Naive thymus-derived CD4-positive, alpha-beta T cell (primary cell): ENCODE measurements around the gene LGR4. TPM values are rescaled to one million over a fixed set of nuclear protein-coding genes. Genes with fewer than 3 reads are reported as not detected.

ENCODE experiments used
- ATAC-seq: fragments of 150-1000 bp; cut with Tn5 transposase; 2 replicates; pipeline ENCODE4 v1.10.0; 2021; ENCODE audit warnings: mild to moderate bottlenecking, moderate library complexity
- CTCF ChIA-PET: fragments of 350-600 bp; sonication (Branson Sonifier 250); formaldehyde crosslinking; loops from one replicate; lab custom pipeline; 2021; ENCODE audit warnings: antibody characterized with exemption; lab: Charles Lee
- POLR2A ChIA-PET: fragments of 350-600 bp; sonication (Branson Sonifier 250); formaldehyde crosslinking; loops from one replicate; lab custom pipeline; 2021; ENCODE audit warnings: antibody characterized with exemption, inconsistent platforms; lab: Charles Lee
- DNase-seq, 9 donors: peaks; one replicate each; pipeline versions ENCODE4 v3.0.0 to v3.0.0-alpha.2; 2020 to 2022; ENCODE audit warnings: mixed read lengths in 1 of 9
- H3K27ac ChIP-seq: one replicate; pipeline ENCODE4 v1.7.0; 2013; ENCODE audit warnings: mild to moderate bottlenecking, low read depth, low read length, moderate library complexity
- H3K27me3 ChIP-seq, 2 donors: one replicate each; pipeline ENCODE4 v1.7.0; 2013; ENCODE audit warnings: low read length in 2 of 2, mild to moderate bottlenecking in 2 of 2, moderate library complexity in 2 of 2; ENCODE audit not compliant: control insufficient read depth in 2 of 2, insufficient read depth in 2 of 2
- H3K36me3 ChIP-seq, 3 experiments: 1 replicate in 2 of 3; 2 replicates in 1 of 3; pipeline ENCODE4 v1.7.0; 2013; ENCODE audit warnings: low read length in 3 of 3, mild to moderate bottlenecking in 3 of 3, moderate library complexity in 1 of 3; ENCODE audit not compliant: insufficient read depth in 3 of 3, control insufficient read depth in 2 of 3
- H3K4me1 ChIP-seq, 2 donors: one replicate each; pipeline ENCODE4 v1.7.0; 2013; ENCODE audit warnings: low read length in 2 of 2, mild to moderate bottlenecking in 2 of 2, moderate library complexity in 1 of 2; ENCODE audit not compliant: control insufficient read depth in 2 of 2, insufficient read depth in 2 of 2
- H3K4me3 ChIP-seq: 2 replicates; pipeline ENCODE4 v1.7.0; 2013; ENCODE audit warnings: mild to moderate bottlenecking, low read length
- H3K9me3 ChIP-seq, 3 experiments: 1 replicate in 2 of 3; 2 replicates in 1 of 3; pipeline ENCODE4 v1.7.0; 2013; ENCODE audit warnings: low read length in 3 of 3; ENCODE audit not compliant: control insufficient read depth in 2 of 3
- H3K27ac Mint-ChIP-seq, 9 donors: one replicate each; pipeline ENCODE4 v1.8.0; 2020 to 2022; ENCODE audit warnings: mixed read lengths in 9 of 9, mild to moderate bottlenecking in 8 of 9, moderate library complexity in 5 of 9, inconsistent platforms in 2 of 9
- H3K27me3 Mint-ChIP-seq, 5 donors: one replicate each; pipeline ENCODE4 v1.8.0; 2021 to 2022; ENCODE audit warnings: mixed read lengths in 5 of 5, mild to moderate bottlenecking in 1 of 5
- H3K36me3 Mint-ChIP-seq, 5 donors: one replicate each; pipeline ENCODE4 v1.8.0; 2020 to 2022; ENCODE audit warnings: mixed read lengths in 5 of 5, mild to moderate bottlenecking in 3 of 5, inconsistent platforms in 1 of 5
- H3K4me1 Mint-ChIP-seq, 7 donors: one replicate each; pipeline ENCODE4 v1.8.0; 2020 to 2022; ENCODE audit warnings: mixed read lengths in 7 of 7, mild to moderate bottlenecking in 3 of 7, inconsistent platforms in 1 of 7
- H3K4me3 Mint-ChIP-seq, 10 donors: one replicate each; pipeline ENCODE4 v1.8.0; 2020 to 2022; ENCODE audit warnings: mild to moderate bottlenecking in 10 of 10, mixed read lengths in 10 of 10, moderate library complexity in 6 of 10, inconsistent platforms in 2 of 10
- H3K9me3 Mint-ChIP-seq, 11 donors: one replicate each; pipeline ENCODE4 v1.8.0; 2020 to 2022; ENCODE audit warnings: mixed read lengths in 11 of 11, mild to moderate bottlenecking in 4 of 11, inconsistent platforms in 1 of 11, moderate library complexity in 1 of 11
- intact Hi-C, 2 donors: fragments of 100-400 bp; cut with micrococcal nuclease; formaldehyde crosslinking; loops; one replicate each; pipeline ENCODE4 v1.15.1; 2023
- polyA plus RNA-seq, 2 donors: library from polyadenylated mRNA; unstranded; fragments of 300-500 nt; fragmentation: Illumina TruSeq; gene quantifications; one replicate each; pipeline ENCODE4 v1.2.3, GENCODE V29; 2021
- total RNA-seq, 6 experiments: library from RNA in 5 of 6; stranded (reverse) in 5 of 6; gene quantifications; 1 replicate in 5 of 6; 2 replicates in 1 of 6; pipeline ENCODE4 v1.2.3 and lab custom pipeline; 2021 to 2026

LGR4 gene
- total and polyA plus RNA-seq, 7 experiments from 2014 or later: 0.05 to 1.5 (median 0.49) TPM

DNA sequence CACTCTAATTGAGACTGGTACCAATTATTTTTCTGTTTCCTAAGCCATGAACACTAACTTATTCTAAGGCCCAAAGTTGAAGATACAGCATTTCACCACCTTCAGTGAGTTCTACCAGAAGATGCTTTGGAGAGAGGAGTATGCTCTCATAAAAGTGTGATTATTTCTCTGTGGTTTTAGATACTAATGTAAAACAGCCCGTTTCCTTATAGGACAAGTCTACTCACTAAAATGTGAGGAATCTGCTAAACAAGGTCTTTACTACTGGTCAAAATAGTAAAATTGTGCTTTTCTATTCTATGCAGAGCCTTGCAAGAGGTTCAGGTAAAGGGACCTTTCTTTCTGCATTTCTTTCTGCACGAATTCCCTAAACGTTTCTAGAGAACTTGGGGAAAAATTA lies 2.4 kb downstream of the LGR4 start:
- H3K4me1 Mint-ChIP-seq: peaks cover 6 to 29% (median 21%) of the 10 kb centered on the region in 7 donors
- Histone ChIP-seq H3K9me3 (no peaks in the 10 kb centered on the region), H3K27ac (no peak overlapping the region), H3K4me1 (peaks cover 4 to 10% of the 10 kb centered on the region in 2 donors), H3K4me3 (no peak overlapping the region), H3K27me3 (no peaks in the 10 kb centered on the region), H3K36me3 (no peaks in the 10 kb centered on the region)
- no peaks in the 10 kb centered on the region for H3K9me3 Mint-ChIP-seq
- peak overlapping the region in 6 of 10 donors; percentile 10 to 92 (median 78) for H3K4me3 Mint-ChIP-seq
- DNase-seq (no peak), ATAC-seq (no peak)
- H3K27ac Mint-ChIP-seq: no peak overlapping the region
- peaks cover 0 to 66% (median 19%) of the 10 kb centered on the region in 5 donors for H3K27me3 Mint-ChIP-seq
- intact Hi-C loops: no loop called here
- ChIA-PET POLR2A (no interaction called here), CTCF (no interaction called here)
- peaks cover 0 to 2% (median 0%) of the 10 kb centered on the region in 5 donors for H3K36me3 Mint-ChIP-seq

DNA sequence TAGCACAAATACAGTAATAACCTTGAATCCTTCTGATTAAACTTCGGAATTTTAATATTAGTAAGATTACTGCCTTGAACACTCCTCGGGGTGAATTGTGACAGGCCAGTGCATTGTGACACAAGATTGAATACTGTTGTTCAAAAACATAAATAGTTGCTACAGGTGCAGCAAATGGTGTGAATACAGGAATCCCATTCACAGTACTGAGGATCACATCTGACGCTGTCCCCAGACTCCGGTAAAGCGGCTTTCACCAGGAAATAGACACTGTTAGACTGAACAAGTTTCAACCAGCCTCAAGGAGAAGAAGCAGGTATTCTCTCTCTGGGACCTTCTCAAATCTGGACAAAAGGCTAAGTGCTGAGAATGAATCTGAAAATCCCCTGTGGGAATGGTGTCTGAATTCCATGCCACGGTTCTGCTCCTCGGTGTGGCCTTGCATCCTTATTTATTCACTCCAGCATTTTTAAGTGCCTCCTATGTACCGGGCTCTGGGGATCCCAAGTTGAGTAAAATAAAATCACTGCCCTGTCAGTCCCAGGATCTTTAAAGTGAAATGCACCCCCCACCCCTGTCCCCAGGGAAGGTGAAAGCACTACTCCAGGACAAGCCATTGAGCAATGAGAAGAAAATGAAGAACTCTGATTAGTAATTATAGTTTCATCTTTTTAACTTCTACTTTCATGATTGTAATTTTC lies 3.4 kb downstream of the LGR4 start:
- Histone ChIP-seq H3K27ac (no peak overlapping the region), H3K27me3 (no peaks in the 10 kb centered on the region), H3K4me1 (peaks cover 4 to 10% of the 10 kb centered on the region in 2 donors), H3K4me3 (no peak overlapping the region), H3K9me3 (no peaks in the 10 kb centered on the region), H3K36me3 (no peaks in the 10 kb centered on the region)
- CTCF ChIA-PET: no interaction called here
- intact Hi-C loops: no loop called here
- Mint-ChIP-seq H3K27ac (no peak overlapping the region), H3K4me1 (peaks cover 6 to 29% (median 21%) of the 10 kb centered on the region in 7 donors), H3K9me3 (no peaks in the 10 kb centered on the region), H3K36me3 (peaks cover 0 to 2% (median 0%) of the 10 kb centered on the region in 5 donors), H3K4me3 (no peak overlapping the region), H3K27me3 (peaks cover 0 to 62% (median 19%) of the 10 kb centered on the region in 5 donors)
- POLR2A ChIA-PET: no interaction called here
- DNase-seq (no peak), ATAC-seq (no peak)

DNA sequence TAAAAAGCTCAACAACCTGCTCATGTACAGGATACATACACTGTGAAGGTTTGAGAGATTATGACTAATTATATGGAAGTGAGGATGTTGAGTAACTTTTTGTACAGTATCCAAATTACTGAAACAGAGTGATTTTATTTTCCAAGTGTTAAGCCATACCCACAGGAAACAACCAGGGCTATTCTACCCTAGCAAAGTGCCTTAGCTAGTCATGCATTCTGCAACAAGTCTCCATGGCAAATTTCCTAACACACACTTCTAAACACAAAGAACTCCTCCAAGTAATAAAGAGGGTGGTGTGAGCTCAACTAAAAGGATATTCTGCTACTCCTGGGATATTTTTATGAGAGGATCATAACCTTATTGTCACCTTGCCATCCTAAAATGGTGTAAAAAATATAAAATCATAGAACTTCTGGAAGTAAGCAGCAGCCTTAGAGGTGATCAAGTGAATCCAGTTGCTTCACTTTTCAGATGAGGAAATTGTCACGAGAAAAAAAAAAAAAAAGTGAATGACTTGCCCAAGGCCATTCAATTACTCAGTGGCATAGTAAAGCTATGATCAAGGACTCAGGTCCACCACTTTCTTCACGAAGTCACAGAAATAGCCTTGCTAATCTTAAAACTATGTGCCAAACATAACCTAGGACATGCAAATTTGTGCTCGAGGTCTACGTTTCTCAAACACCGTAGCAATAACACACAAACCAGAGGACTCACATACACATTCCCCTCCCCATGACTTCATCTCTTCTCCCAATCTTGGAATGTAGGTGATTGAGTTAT lies 4.2 kb downstream of the LGR4 start:
- ATAC-seq (no peak), DNase-seq (no peak)
- H3K9me3 ChIP-seq: no peaks in the 10 kb centered on the region
- no peak overlapping the region for H3K4me3 ChIP-seq
- Mint-ChIP-seq H3K27ac (no peak overlapping the region), H3K9me3 (no peaks in the 10 kb centered on the region), H3K27me3 (peaks cover 0 to 56% (median 23%) of the 10 kb centered on the region in 5 donors), H3K36me3 (peaks cover 0 to 2% (median 0%) of the 10 kb centered on the region in 5 donors), H3K4me3 (no peak overlapping the region), H3K4me1 (peaks cover 6 to 28% (median 20%) of the 10 kb centered on the region in 7 donors)
- ChIA-PET POLR2A (no interaction called here), CTCF (interaction anchor here (0.7 kb wide), 2 partner anchors 15 to 206 kb away, joined by 6 read pairs; no protein-coding TSS in a partner anchor)
- H3K27ac ChIP-seq: no peak overlapping the region
- no peaks in the 10 kb centered on the region for H3K27me3 ChIP-seq
- peaks cover 4 to 10% of the 10 kb centered on the region in 2 donors for H3K4me1 ChIP-seq
- intact Hi-C loops: no loop called here
- no peaks in the 10 kb centered on the region for H3K36me3 ChIP-seq

DNA sequence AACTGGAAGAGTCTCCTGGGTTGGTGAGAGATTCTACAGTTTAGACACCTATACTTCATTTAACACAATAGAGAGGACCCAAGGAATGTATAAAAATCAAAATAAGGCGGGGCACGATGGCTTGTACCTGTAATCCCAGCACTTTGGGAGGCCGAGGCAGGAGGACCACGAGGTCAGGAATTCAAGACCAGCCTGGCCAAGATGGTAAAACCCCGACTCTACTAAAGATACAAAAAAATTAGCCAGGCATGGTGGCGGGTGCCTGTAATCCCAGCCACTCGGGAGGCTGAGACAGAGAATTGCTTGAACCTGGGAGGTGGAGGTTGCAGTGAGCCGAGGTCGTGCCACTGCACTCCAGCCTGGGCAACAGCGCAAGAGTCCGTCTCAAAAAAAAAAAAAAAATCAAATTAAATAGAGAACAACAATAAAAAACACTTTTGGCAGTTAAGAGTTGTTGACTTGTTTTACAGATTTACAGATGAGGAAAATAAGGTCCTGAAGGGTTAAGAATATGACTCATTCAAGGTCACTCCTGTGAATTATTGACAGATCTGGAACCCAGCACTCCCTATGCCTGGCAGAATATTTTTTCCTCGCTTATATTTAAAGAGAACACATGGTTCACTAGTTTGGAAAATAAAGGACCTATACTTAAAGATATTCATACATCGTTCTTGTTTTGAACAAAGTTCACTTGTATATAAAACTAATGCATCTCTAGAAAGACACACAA lies 5.2 kb downstream of the LGR4 start:
- Histone ChIP-seq H3K4me3 (no peak overlapping the region), H3K27ac (no peak overlapping the region), H3K9me3 (no peaks in the 10 kb centered on the region), H3K4me1 (peaks cover 4 to 10% of the 10 kb centered on the region in 2 donors), H3K36me3 (no peaks in the 10 kb centered on the region), H3K27me3 (no peaks in the 10 kb centered on the region)
- POLR2A ChIA-PET: no interaction called here
- Mint-ChIP-seq H3K4me1 (peaks cover 6 to 18% (median 11%) of the 10 kb centered on the region in 7 donors), H3K9me3 (no peaks in the 10 kb centered on the region), H3K27me3 (peaks cover 0 to 46% (median 16%) of the 10 kb centered on the region in 5 donors), H3K36me3 (no peaks in the 10 kb centered on the region), H3K27ac (no peak overlapping the region), H3K4me3 (no peak overlapping the region)
- CTCF ChIA-PET: no interaction called here
- DNase-seq: no peak
- ATAC-seq: no peak
- intact Hi-C loops: no loop called here

DNA sequence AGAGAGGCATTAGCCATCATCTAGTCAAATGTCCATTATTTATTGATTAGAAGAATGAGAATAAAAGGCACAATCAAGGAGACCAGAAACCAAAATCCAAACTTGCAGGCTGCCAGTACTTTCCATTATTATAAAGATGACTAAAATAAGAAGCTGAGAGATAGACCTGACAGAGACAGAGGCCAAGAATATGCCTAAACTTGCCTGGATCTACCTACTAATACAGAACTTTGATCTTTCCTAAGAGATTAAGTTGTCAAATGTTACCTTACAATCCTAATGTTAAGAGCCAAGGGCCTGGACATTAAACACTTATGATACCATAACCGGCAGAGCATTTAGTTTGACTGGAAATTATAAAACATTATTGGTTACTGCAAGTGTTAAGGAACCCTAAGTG lies 6.2 kb downstream of the LGR4 start:
- no peaks in the 10 kb centered on the region for H3K36me3 ChIP-seq
- POLR2A ChIA-PET: no interaction called here
- H3K27ac ChIP-seq: no peak overlapping the region
- Mint-ChIP-seq H3K9me3 (no peaks in the 10 kb centered on the region), H3K36me3 (no peaks in the 10 kb centered on the region), H3K4me1 (peaks cover 5 to 16% (median 9%) of the 10 kb centered on the region in 7 donors), H3K27me3 (peaks cover 0 to 43% (median 16%) of the 10 kb centered on the region in 5 donors), H3K4me3 (no peak overlapping the region), H3K27ac (no peak overlapping the region)
- peaks cover 2 to 9% of the 10 kb centered on the region in 2 donors for H3K4me1 ChIP-seq
- CTCF ChIA-PET: no interaction called here
- ATAC-seq (no peak), DNase-seq (no peak)
- intact Hi-C loops: no loop called here
- no peaks in the 10 kb centered on the region for H3K9me3 ChIP-seq
- no peak overlapping the region for H3K4me3 ChIP-seq
- no peaks in the 10 kb centered on the region for H3K27me3 ChIP-seq

DNA sequence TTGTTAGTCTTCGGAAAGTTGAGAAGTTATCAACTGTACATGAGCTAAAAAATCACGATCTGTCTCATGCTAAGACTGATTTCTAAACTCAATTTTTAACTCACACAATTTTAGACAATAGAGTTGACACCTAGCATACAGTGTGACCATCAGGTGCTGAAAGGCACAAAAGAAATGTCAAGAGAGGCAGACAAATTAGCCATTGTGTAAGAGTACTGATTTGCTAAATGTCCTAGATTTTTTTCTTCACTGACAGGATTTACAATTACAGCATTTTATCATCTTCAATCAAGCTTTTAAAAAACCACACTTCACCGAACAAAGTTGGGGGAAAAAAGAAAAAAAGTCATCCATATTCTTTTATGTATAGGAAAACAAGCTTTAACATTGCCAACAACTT lies 7.0 kb downstream of the LGR4 start:
- Histone ChIP-seq H3K27ac (no peak overlapping the region), H3K4me1 (peaks cover 0 to 2% of the 10 kb centered on the region in 2 donors), H3K27me3 (no peaks in the 10 kb centered on the region), H3K36me3 (no peaks in the 10 kb centered on the region), H3K9me3 (no peaks in the 10 kb centered on the region), H3K4me3 (no peak overlapping the region)
- H3K9me3 Mint-ChIP-seq: no peaks in the 10 kb centered on the region
- H3K27me3 Mint-ChIP-seq: peaks cover 0 to 35% (median 16%) of the 10 kb centered on the region in 5 donors
- intact Hi-C loops: no loop called here
- POLR2A ChIA-PET: no interaction called here
- no peak for ATAC-seq
- no peak overlapping the region for H3K4me3 Mint-ChIP-seq
- no peaks in the 10 kb centered on the region for H3K36me3 Mint-ChIP-seq
- peaks cover 0 to 9% (median 2%) of the 10 kb centered on the region in 7 donors for H3K4me1 Mint-ChIP-seq
- DNase-seq: no peak
- no peak overlapping the region for H3K27ac Mint-ChIP-seq
- CTCF ChIA-PET: no interaction called here
